ENCODE results near the gene GPATCH1. TPM values are rescaled to one million over a fixed set of nuclear protein-coding genes. Genes with fewer than 3 reads are reported as not detected.
"Not testable (repeated sequence)": the region's sequence is repeated elsewhere in the genome, so short reads cannot be mapped to it uniquely, and the experiment has no call there.

Gene GPATCH1
- total RNA-seq, 1 experiment from 2014 or later: 7.8 TPM

DNA sequence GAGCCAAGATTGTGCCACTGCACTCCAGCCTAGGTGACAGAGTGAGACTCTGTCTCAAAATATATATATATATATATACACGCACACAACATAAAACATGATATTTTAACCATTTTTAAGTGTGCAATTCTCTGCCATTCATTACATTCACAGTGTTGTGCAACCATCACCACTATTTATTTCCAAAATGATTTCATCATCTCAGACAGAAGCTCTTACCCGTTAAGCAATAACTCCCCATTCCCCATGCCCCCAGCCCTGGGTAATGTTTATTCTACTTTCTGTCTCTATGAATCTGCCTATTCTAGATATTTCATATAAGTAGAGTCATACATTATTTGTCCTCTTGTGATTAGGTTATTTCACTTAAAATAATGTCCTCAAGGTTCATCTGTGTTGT lies 71.2 kb downstream of the GPATCH1 start:
- ATAC-seq (no peak), DNase-seq (ENCODE audit: low read depth, low spot score) (no peak)
- no peaks in the 10 kb centered on the region for H3K27me3 ChIP-seq (ENCODE audit: insufficient read depth, low read length)
- no peaks in the 10 kb centered on the region for H3K9me3 ChIP-seq (ENCODE audit: control insufficient read depth in 1 of 2, insufficient read depth in 1 of 2, low read depth in 1 of 2, low read length in 2 of 2)
- no peaks in the 10 kb centered on the region for H3K36me3 ChIP-seq (ENCODE audit: control insufficient read depth in 1 of 2, insufficient read depth in 2 of 2, low read length in 2 of 2)
- no peak overlapping the region for H3K4me3 ChIP-seq (replicated peaks in 1 of 2; ENCODE audit: low read depth in 1 of 2, low read length in 2 of 2)
- no peaks in the 10 kb centered on the region for H4K20me1 ChIP-seq (ENCODE audit: insufficient read depth)
- no peak overlapping the region for H3K9ac ChIP-seq (ENCODE audit: low read length)
- no peaks in the 10 kb centered on the region for H3K79me2 ChIP-seq (ENCODE audit: insufficient read depth, low read length)
- CTCF ChIA-PET: interaction anchor here (2.1 kb wide), 1 partner anchor 32 kb away, joined by 5 read pairs; no protein-coding TSS in a partner anchor
- H3K4me2 ChIP-seq (ENCODE audit: low read length): no peak overlapping the region
- POLR2A ChIA-PET: no interaction called here
- H3K27ac ChIP-seq (ENCODE audit: low read depth, low read length): no peak overlapping the region
- intact Hi-C loops (cut with micrococcal nuclease): no loop called here
- TF ChIP-seq, protein P1, sequence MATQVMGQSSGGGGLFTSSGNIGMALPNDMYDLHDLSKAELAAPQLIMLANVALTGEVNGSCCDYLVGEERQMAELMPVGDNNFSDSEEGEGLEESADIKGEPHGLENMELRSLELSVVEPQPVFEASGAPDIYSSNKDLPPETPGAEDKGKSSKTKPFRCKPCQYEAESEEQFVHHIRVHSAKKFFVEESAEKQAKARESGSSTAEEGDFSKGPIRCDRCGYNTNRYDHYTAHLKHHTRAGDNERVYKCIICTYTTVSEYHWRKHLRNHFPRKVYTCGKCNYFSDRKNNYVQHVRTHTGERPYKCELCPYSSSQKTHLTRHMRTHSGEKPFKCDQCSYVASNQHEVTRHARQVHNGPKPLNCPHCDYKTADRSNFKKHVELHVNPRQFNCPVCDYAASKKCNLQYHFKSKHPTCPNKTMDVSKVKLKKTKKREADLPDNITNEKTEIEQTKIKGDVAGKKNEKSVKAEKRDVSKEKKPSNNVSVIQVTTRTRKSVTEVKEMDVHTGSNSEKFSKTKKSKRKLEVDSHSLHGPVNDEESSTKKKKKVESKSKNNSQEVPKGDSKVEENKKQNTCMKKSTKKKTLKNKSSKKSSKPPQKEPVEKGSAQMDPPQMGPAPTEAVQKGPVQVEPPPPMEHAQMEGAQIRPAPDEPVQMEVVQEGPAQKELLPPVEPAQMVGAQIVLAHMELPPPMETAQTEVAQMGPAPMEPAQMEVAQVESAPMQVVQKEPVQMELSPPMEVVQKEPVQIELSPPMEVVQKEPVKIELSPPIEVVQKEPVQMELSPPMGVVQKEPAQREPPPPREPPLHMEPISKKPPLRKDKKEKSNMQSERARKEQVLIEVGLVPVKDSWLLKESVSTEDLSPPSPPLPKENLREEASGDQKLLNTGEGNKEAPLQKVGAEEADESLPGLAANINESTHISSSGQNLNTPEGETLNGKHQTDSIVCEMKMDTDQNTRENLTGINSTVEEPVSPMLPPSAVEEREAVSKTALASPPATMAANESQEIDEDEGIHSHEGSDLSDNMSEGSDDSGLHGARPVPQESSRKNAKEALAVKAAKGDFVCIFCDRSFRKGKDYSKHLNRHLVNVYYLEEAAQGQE (IDR thresholded peaks at IDR 0.05; ENCODE audit: low read depth): no peak
- TF ChIP-seq CEBPB (IDR thresholded peaks at IDR 0.05; ENCODE audit: low read depth) (no peak), ZFX (IDR thresholded peaks at IDR 0.05) (no peak), FOSL1 (IDR thresholded peaks at IDR 0.05; ENCODE audit: low read depth) (no peak), ZNF274 (IDR thresholded peaks at IDR 0.05; ENCODE audit: low read depth, low read length) (no peak), POLR2AphosphoS5 (IDR thresholded peaks at IDR 0.05; ENCODE audit: low read depth, low read length) (no peak), SRF (IDR thresholded peaks at IDR 0.05; ENCODE audit: low read depth) (no peak), EZH2 (IDR thresholded peaks at IDR 0.05) (no peak), SIN3A (IDR thresholded peaks at IDR 0.05; ENCODE audit: low read depth) (no peak)
- TF ChIP-seq, protein P2, sequence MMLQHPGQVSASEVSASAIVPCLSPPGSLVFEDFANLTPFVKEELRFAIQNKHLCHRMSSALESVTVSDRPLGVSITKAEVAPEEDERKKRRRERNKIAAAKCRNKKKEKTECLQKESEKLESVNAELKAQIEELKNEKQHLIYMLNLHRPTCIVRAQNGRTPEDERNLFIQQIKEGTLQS (IDR thresholded peaks at IDR 0.05): no peak
- no peak overlapping the region for H2AFZ ChIP-seq (ENCODE audit: low read depth, low read length, poor library complexity, severe bottlenecking)
- H3K9me2 ChIP-seq (ENCODE audit: insufficient read depth): no peaks in the 10 kb centered on the region
- H3K4me1 ChIP-seq (ENCODE audit: control insufficient read depth in 1 of 2, insufficient read depth in 2 of 2, low read length in 2 of 2): no peaks in the 10 kb centered on the region
- BruUV-seq (replicated peaks): no TSS peak
- RAD21 ChIA-PET (ENCODE audit: low non-redundant PET in 1 of 2, low total read pairs in 2 of 2, uncharacterized antibody in 2 of 2, unreplicated experiment in 2 of 2): no interaction called here

DNA sequence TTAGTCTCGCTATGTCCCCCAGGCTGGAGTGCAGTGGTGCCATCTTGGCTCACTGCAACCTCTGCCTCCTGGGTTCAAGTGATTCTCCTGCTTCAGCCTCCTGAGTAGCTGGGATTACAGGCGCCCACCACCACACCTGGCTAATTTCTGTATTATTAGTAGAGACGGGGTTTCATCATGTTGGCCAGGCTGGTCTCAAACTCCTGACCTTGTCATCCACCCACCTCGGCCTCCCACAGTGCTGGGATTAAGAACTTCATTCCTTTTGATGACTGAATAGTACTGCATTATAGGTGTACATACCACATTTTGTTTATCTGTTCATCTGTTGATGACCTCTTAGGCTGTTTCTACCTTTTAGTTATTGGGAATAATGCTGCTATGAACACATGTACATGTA lies 71.6 kb downstream of the GPATCH1 start:
- POLR2A ChIA-PET; H3K36me3 ChIP-seq (ENCODE audit: control insufficient read depth in 1 of 2, insufficient read depth in 2 of 2, low read length in 2 of 2); intact Hi-C loops (cut with micrococcal nuclease); H3K27ac ChIP-seq (ENCODE audit: low read depth, low read length); BruUV-seq (replicated peaks); RAD21 ChIA-PET (ENCODE audit: low non-redundant PET in 1 of 2, low total read pairs in 2 of 2, uncharacterized antibody in 2 of 2, unreplicated experiment in 2 of 2); H4K20me1 ChIP-seq (ENCODE audit: insufficient read depth); H3K79me2 ChIP-seq (ENCODE audit: insufficient read depth, low read length); H3K9me2 ChIP-seq (ENCODE audit: insufficient read depth); H3K9ac ChIP-seq (ENCODE audit: low read length); H3K4me2 ChIP-seq (ENCODE audit: low read length); H3K4me1 ChIP-seq (ENCODE audit: control insufficient read depth in 1 of 2, insufficient read depth in 2 of 2, low read length in 2 of 2); DNase-seq (ENCODE audit: low read depth, low spot score); H3K9me3 ChIP-seq (ENCODE audit: control insufficient read depth in 1 of 2, insufficient read depth in 1 of 2, low read depth in 1 of 2, low read length in 2 of 2); H3K27me3 ChIP-seq (ENCODE audit: insufficient read depth, low read length); H2AFZ ChIP-seq (ENCODE audit: low read depth, low read length, poor library complexity, severe bottlenecking); ATAC-seq; H3K4me3 ChIP-seq (replicated peaks in 1 of 2; ENCODE audit: low read depth in 1 of 2, low read length in 2 of 2): not testable (repeated sequence)
- CTCF ChIA-PET: interaction anchor here (2.1 kb wide), 1 partner anchor 32 kb away, joined by 5 read pairs; no protein-coding TSS in a partner anchor

DNA sequence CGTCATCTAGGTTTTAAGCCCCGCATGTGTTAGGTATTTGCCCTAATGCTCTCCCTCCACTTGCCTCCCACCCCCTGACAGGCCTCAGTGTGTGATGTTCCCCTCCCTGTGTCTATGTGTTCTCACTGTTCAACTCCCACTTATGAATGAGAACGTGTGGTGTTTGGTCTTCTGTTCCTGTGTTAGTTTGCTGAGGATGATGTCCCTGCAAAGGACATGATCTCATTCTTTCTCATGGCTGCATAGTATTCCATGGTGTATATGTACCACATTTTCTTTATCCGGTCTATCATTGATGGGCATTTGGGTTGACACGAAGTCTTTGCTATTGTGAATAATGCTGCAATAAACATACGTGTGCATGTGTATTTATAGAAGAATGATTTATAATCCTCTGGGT lies 73.3 kb downstream of the GPATCH1 start:
- H3K9ac ChIP-seq (ENCODE audit: low read length); DNase-seq (ENCODE audit: low read depth, low spot score); POLR2A ChIA-PET; H3K9me3 ChIP-seq (ENCODE audit: control insufficient read depth in 1 of 2, insufficient read depth in 1 of 2, low read depth in 1 of 2, low read length in 2 of 2); H3K36me3 ChIP-seq (ENCODE audit: control insufficient read depth in 1 of 2, insufficient read depth in 2 of 2, low read length in 2 of 2); BruUV-seq (replicated peaks); intact Hi-C loops (cut with micrococcal nuclease); H4K20me1 ChIP-seq (ENCODE audit: insufficient read depth); H3K9me2 ChIP-seq (ENCODE audit: insufficient read depth); H3K27me3 ChIP-seq (ENCODE audit: insufficient read depth, low read length); H3K4me1 ChIP-seq (ENCODE audit: control insufficient read depth in 1 of 2, insufficient read depth in 2 of 2, low read length in 2 of 2); H2AFZ ChIP-seq (ENCODE audit: low read depth, low read length, poor library complexity, severe bottlenecking); H3K79me2 ChIP-seq (ENCODE audit: insufficient read depth, low read length); ATAC-seq; CTCF ChIA-PET; H3K27ac ChIP-seq (ENCODE audit: low read depth, low read length); H3K4me3 ChIP-seq (replicated peaks in 1 of 2; ENCODE audit: low read depth in 1 of 2, low read length in 2 of 2); H3K4me2 ChIP-seq (ENCODE audit: low read length); RAD21 ChIA-PET (ENCODE audit: low non-redundant PET in 1 of 2, low total read pairs in 2 of 2, uncharacterized antibody in 2 of 2, unreplicated experiment in 2 of 2): not testable (repeated sequence)
